HepG2 (cell line): ENCODE results near the gene CDHR4. TPM values are rescaled to one million over a fixed set of nuclear protein-coding genes. Genes with fewer than 3 reads are reported as not detected.

Experiments used
- ARNT ChIP-seq: fragments of 450-650 bp; IDR thresholded peaks from 2 replicates; pipeline ENCODE4 v1.6.1; 2017
- EEA1 ChIP-seq: sonication (generic); formaldehyde crosslinking; IDR thresholded peaks from 2 replicates; pipeline ENCODE4 v1.5.1; 2020; ENCODE audit warnings: mild to moderate bottlenecking, missing genetic modification reagents, borderline replicate concordance
- HNF1B ChIP-seq: sonication (generic); formaldehyde crosslinking; IDR thresholded peaks from 2 replicates; pipeline ENCODE4 v1.5.1; 2020; ENCODE audit warnings: mild to moderate bottlenecking, moderate library complexity, missing genetic modification reagents
- HOXA7 ChIP-seq: sonication (generic); formaldehyde crosslinking; IDR thresholded peaks from 2 replicates; pipeline ENCODE4 v1.8.1; 2022; ENCODE audit warnings: mild to moderate bottlenecking, missing genetic modification reagents, moderate library complexity
- LCORL ChIP-seq, 2 experiments: fragments of 450-650 bp in 1 of 2; sonication (generic) in 1 of 2; formaldehyde crosslinking in 1 of 2; IDR thresholded peaks; 2 replicates each; pipeline versions ENCODE4 v1.5.0 to v1.6.1; 2017 to 2020; ENCODE audit warnings: antibody characterized with exemption in 1 of 2, missing genetic modification reagents in 1 of 2
- MAX ChIP-seq: IDR thresholded peaks from 2 replicates; pipeline ENCODE4 v1.6.1; 2012; ENCODE audit warnings: inconsistent platforms
- THAP11 ChIP-seq: IDR thresholded peaks from 2 replicates; pipeline ENCODE4 v1.6.1; 2016; ENCODE audit warnings: missing biosample characterization, missing genetic modification reagents
- U2AF1 ChIP-seq: fragments of 200-400 bp; formaldehyde crosslinking; optimal IDR thresholded peaks from 2 replicates; pipeline ENCODE3; 2017; ENCODE audit warnings: mild to moderate bottlenecking, low read depth, low read length
- ZFP1 ChIP-seq: IDR thresholded peaks from 2 replicates; pipeline ENCODE4 v1.6.1; 2016
- ZFX ChIP-seq: sonication (generic); formaldehyde crosslinking; IDR thresholded peaks from 2 replicates; pipeline ENCODE4 v1.4.0; 2020; ENCODE audit warnings: mild to moderate bottlenecking, low read depth, missing genetic modification reagents, moderate library complexity
- ZNF329 ChIP-seq: sonication (generic); formaldehyde crosslinking; IDR thresholded peaks from 2 replicates; pipeline ENCODE4 v1.9.0; 2021; ENCODE audit warnings: low read depth, mild to moderate bottlenecking, missing genetic modification reagents
- ZNF382 ChIP-seq: sonication (generic); formaldehyde crosslinking; IDR thresholded peaks from 2 replicates; pipeline ENCODE4 v1.5.0; 2020; ENCODE audit warnings: missing genetic modification reagents, mild to moderate bottlenecking, borderline replicate concordance
- ZNF468 ChIP-seq: sonication (generic); formaldehyde crosslinking; IDR thresholded peaks from 2 replicates; pipeline ENCODE4 v1.8.0; 2022; ENCODE audit warnings: mild to moderate bottlenecking, moderate library complexity, missing genetic modification reagents
- ZNF615 ChIP-seq: sonication (generic); formaldehyde crosslinking; IDR thresholded peaks from 2 replicates; pipeline ENCODE4 v1.5.0; 2020; ENCODE audit warnings: mild to moderate bottlenecking, missing genetic modification reagents, borderline replicate concordance
- ZNF749 ChIP-seq: sonication (generic); formaldehyde crosslinking; IDR thresholded peaks from 2 replicates; pipeline ENCODE4 v1.8.0; 2022; ENCODE audit warnings: mild to moderate bottlenecking, missing genetic modification reagents, moderate library complexity, borderline replicate concordance
- ZNF772 ChIP-seq: sonication (generic); formaldehyde crosslinking; IDR thresholded peaks from 2 replicates; pipeline ENCODE4 v1.5.0; 2020; ENCODE audit warnings: mild to moderate bottlenecking, missing genetic modification reagents
- polyA plus RNA-seq, 8 experiments: library from polyadenylated mRNA; depleted of rRNA in 3 of 8; stranded (reverse) in 7 of 8; unstranded in 1 of 8; fragments of >200 nt; fragmentation: Illumina TruSeq in 4 of 8; extraction: Trizol in 4 of 8; gene quantifications; 2 replicates each; pipeline versions ENCODE4 v1.2.1 to v1.2.3, GENCODE V29; 2011 to 2016; ENCODE audit warnings: low read depth in 4 of 8, missing spikeins in 1 of 8, mixed read lengths in 1 of 8; ENCODE audit not compliant: insufficient read depth in 1 of 8
- total RNA-seq, 5 experiments: library from RNA; depleted of rRNA; stranded (reverse); fragments of >200 nt; fragmentation: Illumina TruSeq; extraction: Trizol; gene quantifications; 2 replicates each; pipeline ENCODE4 v1.2.3, GENCODE V29; 2016; ENCODE audit warnings: low read depth in 1 of 5
- TF ChIP-seq, protein P1 (sequence below): sonication (generic); formaldehyde crosslinking; IDR thresholded peaks from 2 replicates; pipeline ENCODE4 v1.4.0; 2020; ENCODE audit warnings: missing genetic modification reagents, borderline replicate concordance
- TF ChIP-seq, protein P2 (sequence below): sonication (generic); formaldehyde crosslinking; IDR thresholded peaks from 2 replicates; pipeline ENCODE4 v1.4.0; 2020; ENCODE audit warnings: mild to moderate bottlenecking, missing genetic modification reagents
- TF ChIP-seq, protein P3 (sequence below): sonication (generic); formaldehyde crosslinking; IDR thresholded peaks from 2 replicates; pipeline ENCODE4 v1.4.0; 2020; ENCODE audit warnings: missing genetic modification reagents, borderline replicate concordance

The CDHR4 gene
- total and polyA plus RNA-seq, 2 of the 13 experiments (the other 11 are each of a cell fraction or from before 2014, with no cell fraction given): 0.21 TPM; not detected in 1

GRCh38 chr3:49794926-49795905 is 4.5 kb downstream of the CDHR4 start (continued):
- TF ChIP-seq EEA1: no peak
- no peak for TF ChIP-seq THAP11 (CRISPR knock-in tag)
- peak; percentile 50; the same call in 1 of the 2 replicates for TF ChIP-seq MAX
- TF ChIP-seq ZNF749 (CRISPR knock-in tag): no peak
- peak; percentile 43; the same call in 1 of the 2 replicates for TF ChIP-seq ZFX (CRISPR knock-in tag)
- TF ChIP-seq, protein P1, sequence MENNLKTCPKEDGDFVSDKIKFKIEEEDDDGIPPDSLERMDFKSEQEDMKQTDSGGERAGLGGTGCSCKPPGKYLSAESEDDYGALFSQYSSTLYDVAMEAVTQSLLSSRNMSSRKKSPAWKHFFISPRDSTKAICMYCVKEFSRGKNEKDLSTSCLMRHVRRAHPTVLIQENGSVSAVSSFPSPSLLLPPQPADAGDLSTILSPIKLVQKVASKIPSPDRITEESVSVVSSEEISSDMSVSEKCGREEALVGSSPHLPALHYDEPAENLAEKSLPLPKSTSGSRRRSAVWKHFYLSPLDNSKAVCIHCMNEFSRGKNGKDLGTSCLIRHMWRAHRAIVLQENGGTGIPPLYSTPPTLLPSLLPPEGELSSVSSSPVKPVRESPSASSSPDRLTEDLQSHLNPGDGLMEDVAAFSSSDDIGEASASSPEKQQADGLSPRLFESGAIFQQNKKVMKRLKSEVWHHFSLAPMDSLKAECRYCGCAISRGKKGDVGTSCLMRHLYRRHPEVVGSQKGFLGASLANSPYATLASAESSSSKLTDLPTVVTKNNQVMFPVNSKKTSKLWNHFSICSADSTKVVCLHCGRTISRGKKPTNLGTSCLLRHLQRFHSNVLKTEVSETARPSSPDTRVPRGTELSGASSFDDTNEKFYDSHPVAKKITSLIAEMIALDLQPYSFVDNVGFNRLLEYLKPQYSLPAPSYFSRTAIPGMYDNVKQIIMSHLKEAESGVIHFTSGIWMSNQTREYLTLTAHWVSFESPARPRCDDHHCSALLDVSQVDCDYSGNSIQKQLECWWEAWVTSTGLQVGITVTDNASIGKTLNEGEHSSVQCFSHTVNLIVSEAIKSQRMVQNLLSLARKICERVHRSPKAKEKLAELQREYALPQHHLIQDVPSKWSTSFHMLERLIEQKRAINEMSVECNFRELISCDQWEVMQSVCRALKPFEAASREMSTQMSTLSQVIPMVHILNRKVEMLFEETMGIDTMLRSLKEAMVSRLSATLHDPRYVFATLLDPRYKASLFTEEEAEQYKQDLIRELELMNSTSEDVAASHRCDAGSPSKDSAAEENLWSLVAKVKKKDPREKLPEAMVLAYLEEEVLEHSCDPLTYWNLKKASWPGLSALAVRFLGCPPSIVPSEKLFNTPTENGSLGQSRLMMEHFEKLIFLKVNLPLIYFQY (CRISPR knock-in tag): no peak
- no peak for TF ChIP-seq ZNF468 (CRISPR knock-in tag)
- TF ChIP-seq LCORL (IDR thresholded peaks at IDR 0.05): no peak
- 0 out of 2 replicates have a peak, but pooled peaks have one; percentile 25 for TF ChIP-seq LCORL (CRISPR knock-in tag; IDR thresholded peaks at IDR 0.05)
- TF ChIP-seq ZNF615 (CRISPR knock-in tag): no peak
- no peak for TF ChIP-seq U2AF1
- no peak for TF ChIP-seq ZNF772 (CRISPR knock-in tag)
- no peak for TF ChIP-seq ZFP1 (CRISPR knock-in tag)
- no peak for TF ChIP-seq HNF1B (CRISPR knock-in tag)
- TF ChIP-seq, protein P2, sequence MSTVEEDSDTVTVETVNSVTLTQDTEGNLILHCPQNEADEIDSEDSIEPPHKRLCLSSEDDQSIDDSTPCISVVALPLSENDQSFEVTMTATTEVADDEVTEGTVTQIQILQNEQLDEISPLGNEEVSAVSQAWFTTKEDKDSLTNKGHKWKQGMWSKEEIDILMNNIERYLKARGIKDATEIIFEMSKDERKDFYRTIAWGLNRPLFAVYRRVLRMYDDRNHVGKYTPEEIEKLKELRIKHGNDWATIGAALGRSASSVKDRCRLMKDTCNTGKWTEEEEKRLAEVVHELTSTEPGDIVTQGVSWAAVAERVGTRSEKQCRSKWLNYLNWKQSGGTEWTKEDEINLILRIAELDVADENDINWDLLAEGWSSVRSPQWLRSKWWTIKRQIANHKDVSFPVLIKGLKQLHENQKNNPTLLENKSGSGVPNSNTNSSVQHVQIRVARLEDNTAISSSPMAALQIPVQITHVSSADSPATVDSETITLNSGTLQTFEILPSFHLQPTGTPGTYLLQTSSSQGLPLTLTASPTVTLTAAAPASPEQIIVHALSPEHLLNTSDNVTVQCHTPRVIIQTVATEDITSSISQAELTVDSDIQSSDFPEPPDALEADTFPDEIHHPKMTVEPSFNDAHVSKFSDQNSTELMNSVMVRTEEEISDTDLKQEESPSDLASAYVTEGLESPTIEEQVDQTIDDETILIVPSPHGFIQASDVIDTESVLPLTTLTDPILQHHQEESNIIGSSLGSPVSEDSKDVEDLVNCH (CRISPR knock-in tag): no peak
- TF ChIP-seq HOXA7 (CRISPR knock-in tag): no peak
- no peak for TF ChIP-seq ZNF382 (CRISPR knock-in tag)
- TF ChIP-seq ARNT: no peak
- TF ChIP-seq, protein P3, sequence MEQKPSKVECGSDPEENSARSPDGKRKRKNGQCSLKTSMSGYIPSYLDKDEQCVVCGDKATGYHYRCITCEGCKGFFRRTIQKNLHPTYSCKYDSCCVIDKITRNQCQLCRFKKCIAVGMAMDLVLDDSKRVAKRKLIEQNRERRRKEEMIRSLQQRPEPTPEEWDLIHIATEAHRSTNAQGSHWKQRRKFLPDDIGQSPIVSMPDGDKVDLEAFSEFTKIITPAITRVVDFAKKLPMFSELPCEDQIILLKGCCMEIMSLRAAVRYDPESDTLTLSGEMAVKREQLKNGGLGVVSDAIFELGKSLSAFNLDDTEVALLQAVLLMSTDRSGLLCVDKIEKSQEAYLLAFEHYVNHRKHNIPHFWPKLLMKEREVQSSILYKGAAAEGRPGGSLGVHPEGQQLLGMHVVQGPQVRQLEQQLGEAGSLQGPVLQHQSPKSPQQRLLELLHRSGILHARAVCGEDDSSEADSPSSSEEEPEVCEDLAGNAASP (CRISPR knock-in tag): no peak
- TF ChIP-seq ZNF329 (CRISPR knock-in tag): no peak
